Mesothelial cell of epicardium (in vitro differentiated cells): ENCODE measurements around the gene UNC45B. TPM values are rescaled to one million over a fixed set of nuclear protein-coding genes. Genes with fewer than 3 reads are reported as not detected.

Experiments
- DNase-seq, 2 experiments: peaks; one replicate each; pipeline ENCODE4 v3.0.0; 2021; ENCODE audit warnings: low spot score in 2 of 2; ENCODE audit not compliant: unreplicated experiment in 2 of 2
- H3K27ac Mint-ChIP-seq: 2 replicates; pipeline ENCODE4 v1.8.0; 2021; ENCODE audit warnings: mixed read lengths
- H3K27me3 Mint-ChIP-seq: 2 replicates; pipeline ENCODE4 v1.8.0; 2021; ENCODE audit warnings: low read depth, mixed read lengths
- H3K36me3 Mint-ChIP-seq: 2 replicates; pipeline ENCODE4 v1.8.0; 2021; ENCODE audit warnings: mixed read lengths
- H3K4me1 Mint-ChIP-seq: 2 replicates; pipeline ENCODE4 v1.8.0; 2021; ENCODE audit warnings: mixed read lengths
- H3K4me3 Mint-ChIP-seq: 2 replicates; pipeline ENCODE4 v1.8.0; 2021; ENCODE audit warnings: mild to moderate bottlenecking, moderate library complexity, mixed read lengths
- H3K9me3 Mint-ChIP-seq: 2 replicates; pipeline ENCODE4 v1.8.0; 2021; ENCODE audit warnings: mixed read lengths
- CTCF ChIP-seq: fragments of 200-600 bp; sonication (generic); IDR thresholded peaks from one replicate; pipeline ENCODE4 v1.5.0; 2021; ENCODE audit warnings: antibody characterized with exemption; ENCODE audit not compliant: unreplicated experiment
- total RNA-seq: library from RNA; stranded (reverse); gene quantifications from 3 replicates; pipeline ENCODE4 v1.2.1, GENCODE V29; 2021

The UNC45B gene
- total RNA-seq, 1 donor from 2014 or later: not detected

GRCh38 chr17:35132816-35133550 is 14.6 kb upstream of the UNC45B start:
- no peak overlapping the region for H3K4me3 Mint-ChIP-seq

GRCh38 chr17:35135322-35135721 is 12.3 kb upstream of the UNC45B start:
- no peaks in the 10 kb centered on the region for H3K4me1 Mint-ChIP-seq
- no peak for DNase-seq
- H3K9me3 Mint-ChIP-seq: no peaks in the 10 kb centered on the region
- H3K36me3 Mint-ChIP-seq: peaks cover 34% of the 10 kb centered on the region
- H3K27ac Mint-ChIP-seq: no peak overlapping the region
- H3K27me3 Mint-ChIP-seq: no peaks in the 10 kb centered on the region
- H3K4me3 Mint-ChIP-seq: no peak overlapping the region
- TF ChIP-seq CTCF: no peak

More at GRCh38 chr17:35132816-35133550, 14.6 kb upstream of the UNC45B start:
- TF ChIP-seq CTCF: no peak
- H3K27ac Mint-ChIP-seq: no peak overlapping the region
- H3K4me1 Mint-ChIP-seq: no peaks in the 10 kb centered on the region
- H3K27me3 Mint-ChIP-seq: no peaks in the 10 kb centered on the region
- no peaks in the 10 kb centered on the region for H3K9me3 Mint-ChIP-seq
- no peak for DNase-seq
- peaks cover 31% of the 10 kb centered on the region for H3K36me3 Mint-ChIP-seq

- Mint-ChIP-seq H3K36me3 (peaks cover 27% of the 10 kb centered on the region), H3K27me3 (no peaks in the 10 kb centered on the region), H3K4me1 (peaks cover 7% of the 10 kb centered on the region), H3K4me3 (no peak overlapping the region), H3K27ac (no peak overlapping the region), H3K9me3 (no peaks in the 10 kb centered on the region)
- TF ChIP-seq CTCF: no peak
- DNase-seq: no peak
Measured at GRCh38 chr17:35138218-35138617, 9.4 kb upstream of the UNC45B start.

GRCh38 chr17:35141681-35142466 is 5.7 kb upstream of the UNC45B start, which contains the start of gene NLE1:
TSS of gene NLE1 (minus strand) at chr17:35142303. CDS start at chr17:35142275, 28 bp downstream.
- TF ChIP-seq CTCF: peak; percentile 90
- H3K4me3 Mint-ChIP-seq: peak within 1 kb of the TSS; percentile 79
- peaks cover 5% of the 10 kb centered on the region for H3K36me3 Mint-ChIP-seq
- peak; percentile 61 to 90 for DNase-seq
- no peak within 1 kb of the TSS for H3K27ac Mint-ChIP-seq
- H3K4me1 Mint-ChIP-seq: peaks cover 7% of the 10 kb centered on the region
- no peaks in the 10 kb centered on the region for H3K9me3 Mint-ChIP-seq
- H3K27me3 Mint-ChIP-seq: no peaks in the 10 kb centered on the region

- Mint-ChIP-seq H3K9me3 (no peaks in the 10 kb centered on the region), H3K4me1 (peaks cover 7% of the 10 kb centered on the region), H3K4me3 (peak overlapping the region; percentile 79), H3K27me3 (peaks cover 4% of the 10 kb centered on the region), H3K36me3 (peaks cover 5% of the 10 kb centered on the region), H3K27ac (no peak overlapping the region)
- peak; percentile 21 for TF ChIP-seq CTCF
- no peak for DNase-seq
Measured at GRCh38 chr17:35142467-35142796, 5.2 kb upstream of the UNC45B start.
